Esophagus muscularis mucosa (tissue), 4 donors: ENCODE data around the gene NUP93.

Experiments used
- EP300 ChIP-seq: sonication (generic); formaldehyde crosslinking; IDR thresholded peaks from one replicate; pipeline ENCODE4 v1.6.1; 2017; ENCODE audit warnings: antibody characterized with exemption
- POLR2A ChIP-seq: fragments of 450-650 bp; IDR thresholded peaks from one replicate; pipeline ENCODE4 v1.6.1; 2017; ENCODE audit warnings: antibody characterized with exemption, moderate library complexity, mild to moderate bottlenecking, low read depth
- POLR2AphosphoS5 ChIP-seq, 2 donors: sonication (generic); formaldehyde crosslinking; IDR thresholded peaks; one replicate each; pipeline ENCODE4 v1.6.1; 2017; ENCODE audit warnings: antibody characterized with exemption in 2 of 2
- TF ChIP-seq, protein P1 (sequence below), 3 experiments: fragments of 200-600 bp in 2 of 3; fragments of 450-650 bp in 1 of 3; sonication (generic) in 2 of 3; IDR thresholded peaks; one replicate each; pipeline ENCODE4 v1.5.1; 2017 to 2019; ENCODE audit warnings: antibody characterized with exemption in 3 of 3, mild to moderate bottlenecking in 2 of 3, moderate library complexity in 1 of 3

DNA sequence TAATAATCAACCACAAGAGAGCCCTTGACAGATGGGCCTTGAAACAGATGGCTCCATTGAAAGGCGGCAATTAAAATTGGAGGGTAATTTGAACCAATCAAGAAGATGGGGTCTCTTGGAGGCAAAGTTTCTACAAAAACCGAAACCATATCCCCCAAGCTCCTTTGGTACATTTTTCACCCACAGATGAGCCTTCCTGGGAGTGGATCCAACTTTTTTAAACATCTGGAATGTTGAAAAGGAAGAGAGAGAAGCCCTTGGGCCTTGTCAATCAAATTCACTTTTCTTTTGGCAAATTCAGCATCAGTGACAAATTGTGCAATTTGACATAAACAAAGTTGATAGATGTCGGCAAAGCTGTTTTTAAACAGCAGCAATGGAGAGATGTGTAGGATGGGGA is 13.2 kb upstream of the NUP93 start:
- TF ChIP-seq, protein P1, sequence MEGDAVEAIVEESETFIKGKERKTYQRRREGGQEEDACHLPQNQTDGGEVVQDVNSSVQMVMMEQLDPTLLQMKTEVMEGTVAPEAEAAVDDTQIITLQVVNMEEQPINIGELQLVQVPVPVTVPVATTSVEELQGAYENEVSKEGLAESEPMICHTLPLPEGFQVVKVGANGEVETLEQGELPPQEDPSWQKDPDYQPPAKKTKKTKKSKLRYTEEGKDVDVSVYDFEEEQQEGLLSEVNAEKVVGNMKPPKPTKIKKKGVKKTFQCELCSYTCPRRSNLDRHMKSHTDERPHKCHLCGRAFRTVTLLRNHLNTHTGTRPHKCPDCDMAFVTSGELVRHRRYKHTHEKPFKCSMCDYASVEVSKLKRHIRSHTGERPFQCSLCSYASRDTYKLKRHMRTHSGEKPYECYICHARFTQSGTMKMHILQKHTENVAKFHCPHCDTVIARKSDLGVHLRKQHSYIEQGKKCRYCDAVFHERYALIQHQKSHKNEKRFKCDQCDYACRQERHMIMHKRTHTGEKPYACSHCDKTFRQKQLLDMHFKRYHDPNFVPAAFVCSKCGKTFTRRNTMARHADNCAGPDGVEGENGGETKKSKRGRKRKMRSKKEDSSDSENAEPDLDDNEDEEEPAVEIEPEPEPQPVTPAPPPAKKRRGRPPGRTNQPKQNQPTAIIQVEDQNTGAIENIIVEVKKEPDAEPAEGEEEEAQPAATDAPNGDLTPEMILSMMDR (IDR thresholded peaks at IDR 0.05) = no peak
- TF ChIP-seq POLR2A = no peak
- no peak for TF ChIP-seq POLR2AphosphoS5 (IDR thresholded peaks at IDR 0.05)
- TF ChIP-seq EP300 = no peak
